GM21515 (cell line): ENCODE results near the gene CHST11.

Source experiments
- ATAC-seq: cut with Tn5 transposase; IDR thresholded peaks from one replicate; pipeline ENCODE4 v1.9.1; 2021; ENCODE audit not compliant: unreplicated experiment

Gene CHST11

GRCh38 chr12:104669851-104670337, 213.1 kb downstream of the CHST11 start:
- peak; percentile 51 for ATAC-seq

DNA sequence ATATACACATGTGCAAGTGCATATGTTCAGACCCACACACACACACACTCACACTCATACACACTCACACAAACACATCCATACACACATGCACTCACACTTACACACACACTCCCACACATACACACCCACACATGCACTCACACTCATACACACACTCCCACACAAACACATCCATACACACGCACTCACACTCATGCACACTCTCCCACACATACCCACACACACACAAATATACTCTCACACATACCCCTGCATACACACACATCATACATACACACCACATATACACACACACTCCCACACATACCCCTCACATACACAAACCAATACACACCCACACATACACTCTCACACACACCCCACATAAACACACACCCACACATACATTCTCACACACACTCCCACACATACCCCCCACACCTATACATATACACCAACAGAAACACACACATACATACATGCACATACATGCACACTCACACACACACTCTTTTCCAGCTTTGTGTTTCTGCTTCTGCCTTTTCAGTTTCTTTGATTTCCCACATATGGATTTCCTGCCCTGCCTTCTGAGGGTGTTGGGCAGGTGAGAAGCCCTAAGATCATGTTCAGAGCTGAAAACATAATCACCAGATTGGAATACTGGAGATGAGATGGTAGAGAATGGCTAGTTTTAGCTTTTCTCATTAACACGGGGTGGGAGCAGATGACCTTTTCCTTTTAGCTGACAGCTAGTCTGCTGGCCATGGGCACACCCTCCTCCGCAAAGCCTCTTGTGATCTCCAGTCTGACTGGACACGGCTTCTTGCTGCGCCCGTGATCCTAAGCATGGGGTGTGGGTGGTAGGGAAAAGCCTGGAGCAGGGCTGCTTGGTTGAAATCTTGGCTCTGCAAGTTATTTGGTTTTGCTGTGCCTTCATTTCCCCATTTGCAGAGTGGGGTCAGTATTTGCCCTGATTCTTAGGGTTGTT, 214.0 kb downstream of the CHST11 start:
- ATAC-seq, result no peak

GRCh38 chr12:104671409-104672095, 214.8 kb downstream of the CHST11 start:
- ATAC-seq, result peak; percentile 57

DNA sequence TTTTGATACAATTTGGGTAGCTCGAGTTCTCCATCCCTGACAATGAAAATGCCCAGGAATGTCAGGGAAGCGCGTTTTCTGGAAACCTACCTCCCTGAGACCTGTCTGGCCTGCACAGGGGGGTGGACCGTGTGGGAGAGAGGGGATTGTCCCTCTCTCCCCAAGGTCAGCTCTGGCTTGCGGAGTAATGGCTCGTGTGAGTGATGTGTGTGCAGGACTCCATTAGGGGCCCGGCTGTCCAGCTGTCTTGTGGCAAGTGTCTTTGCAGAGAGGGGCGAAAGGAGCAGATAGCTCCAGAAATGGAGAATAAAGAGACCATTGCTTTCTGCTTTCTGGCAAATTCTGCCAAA, 215.3 kb downstream of the CHST11 start:
- no peak for ATAC-seq

DNA sequence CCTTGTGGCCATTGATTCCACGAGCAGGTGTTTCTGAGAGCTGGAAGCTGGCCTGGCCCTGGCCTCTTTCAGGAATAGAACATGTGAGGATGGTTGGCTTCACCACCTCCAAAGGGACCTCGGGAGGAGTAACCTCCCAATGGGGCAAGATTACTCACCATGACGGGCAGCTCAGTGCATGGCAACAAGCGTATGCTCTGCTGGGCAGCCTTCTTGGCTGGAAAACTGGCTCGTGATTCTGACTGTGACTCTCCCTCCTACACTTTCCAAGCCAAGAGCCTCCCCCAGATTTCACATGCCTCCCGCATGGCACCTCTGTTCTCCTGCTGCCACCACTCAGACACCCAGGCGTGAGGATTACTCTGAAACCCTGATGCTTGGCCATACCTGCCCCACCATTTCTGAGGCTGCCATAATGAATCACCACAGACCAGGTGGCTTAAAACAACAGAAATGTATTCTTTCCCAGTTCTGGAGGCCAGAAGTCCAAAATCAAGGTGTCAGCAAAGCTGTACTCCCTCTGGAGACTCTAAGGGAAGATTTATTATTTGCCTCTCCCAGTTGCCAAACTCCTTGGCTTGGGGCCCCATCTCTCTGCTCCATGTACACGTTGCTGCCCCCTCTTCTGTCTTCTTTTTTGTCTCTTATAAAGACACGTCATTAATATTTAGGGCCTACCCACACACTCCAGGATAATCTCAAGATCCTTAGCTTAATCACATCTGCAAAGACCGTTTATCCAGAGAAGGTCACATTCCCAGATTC, 215.9 kb downstream of the CHST11 start:
- ATAC-seq, result no peak

DNA sequence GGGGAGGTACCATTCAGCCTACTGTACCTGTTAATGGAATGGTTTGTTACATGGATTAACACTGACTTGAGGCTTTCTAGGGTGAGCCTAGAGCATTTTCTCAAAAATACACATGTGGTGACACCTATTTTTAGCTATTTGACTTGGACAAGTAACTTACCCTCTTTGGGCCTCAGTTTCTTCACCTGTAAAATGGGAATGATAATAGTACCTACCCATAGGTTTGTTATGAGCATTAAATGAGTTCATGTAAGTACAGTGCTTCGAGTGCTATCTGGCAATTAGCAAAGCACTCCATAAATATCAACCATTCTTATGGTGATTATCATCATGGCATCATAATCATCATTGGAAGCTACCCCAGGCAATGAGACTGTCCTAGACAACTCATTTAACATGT, 216.5 kb downstream of the CHST11 start:
- ATAC-seq, result no peak

DNA sequence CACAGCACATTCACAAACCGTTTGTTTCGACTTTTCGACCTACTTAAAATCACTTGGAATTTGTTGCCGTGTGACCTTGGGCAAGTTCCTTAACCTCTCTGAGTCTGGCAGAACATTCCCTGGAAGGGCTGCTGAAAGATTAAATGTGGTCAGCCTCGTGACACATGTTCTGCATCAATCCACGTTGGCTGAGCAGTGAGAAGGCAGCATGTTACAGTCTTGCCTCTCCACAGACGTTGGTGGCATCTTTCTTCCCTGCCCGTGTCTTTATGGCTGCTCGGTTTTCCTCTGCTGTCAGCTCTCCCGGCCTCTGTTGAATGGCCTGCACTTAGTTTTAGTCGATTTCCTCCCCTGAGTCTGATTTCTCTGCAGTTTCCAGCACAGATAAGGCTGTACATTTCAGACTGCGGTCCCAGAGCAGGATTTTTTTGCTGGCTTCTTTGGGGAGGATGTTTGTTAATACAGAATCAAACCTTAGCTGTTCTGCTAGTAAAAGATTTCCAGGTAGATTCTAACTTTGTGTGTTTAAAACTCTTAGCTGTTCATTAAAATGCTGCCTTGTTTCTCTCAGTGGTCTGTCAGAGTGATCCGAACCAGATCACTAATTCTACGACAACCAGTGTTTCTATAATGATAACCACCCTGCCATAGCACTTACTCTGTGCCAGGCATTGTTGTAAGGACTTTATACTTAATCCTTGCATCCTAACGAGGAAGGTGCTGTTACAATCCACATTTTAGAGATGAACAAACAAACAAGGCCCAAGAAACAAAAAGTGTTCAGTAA, 217.1 kb downstream of the CHST11 start:
- ATAC-seq, result no peak

- ATAC-seq, result no peak
Observed at GRCh38 chr12:104676636-104677035, 219.9 kb downstream of the CHST11 start.

GRCh38 chr12:104677441-104678089, 220.8 kb downstream of the CHST11 start:
- no peak for ATAC-seq

GRCh38 chr12:104680070-104680469, 223.3 kb downstream of the CHST11 start:
- ATAC-seq, result no peak

DNA sequence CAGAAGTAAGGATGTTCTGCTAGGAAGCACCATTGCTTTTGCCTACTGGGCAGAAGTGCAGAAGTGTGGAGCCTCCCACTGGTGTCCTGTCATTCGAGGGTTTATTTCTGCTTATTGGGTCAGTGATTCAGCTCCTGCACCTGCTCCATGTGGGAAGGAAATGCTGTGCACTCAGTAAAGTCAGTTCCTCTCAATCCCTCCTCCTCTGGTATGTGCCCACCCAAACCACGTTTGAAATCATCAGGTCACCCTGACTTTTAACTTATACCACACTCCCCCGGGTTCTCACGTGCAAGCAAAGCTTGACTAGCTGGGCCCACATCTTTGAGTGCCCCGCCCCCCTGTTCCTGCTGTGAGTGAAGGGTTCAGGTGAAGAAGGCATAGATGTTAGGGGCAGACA, 223.7 kb downstream of the CHST11 start:
- ATAC-seq, result no peak

- ATAC-seq, result no peak
Observed at GRCh38 chr12:104681012-104681690, 224.4 kb downstream of the CHST11 start.

GRCh38 chr12:104682790-104683279, 226.1 kb downstream of the CHST11 start:
- no peak for ATAC-seq

DNA sequence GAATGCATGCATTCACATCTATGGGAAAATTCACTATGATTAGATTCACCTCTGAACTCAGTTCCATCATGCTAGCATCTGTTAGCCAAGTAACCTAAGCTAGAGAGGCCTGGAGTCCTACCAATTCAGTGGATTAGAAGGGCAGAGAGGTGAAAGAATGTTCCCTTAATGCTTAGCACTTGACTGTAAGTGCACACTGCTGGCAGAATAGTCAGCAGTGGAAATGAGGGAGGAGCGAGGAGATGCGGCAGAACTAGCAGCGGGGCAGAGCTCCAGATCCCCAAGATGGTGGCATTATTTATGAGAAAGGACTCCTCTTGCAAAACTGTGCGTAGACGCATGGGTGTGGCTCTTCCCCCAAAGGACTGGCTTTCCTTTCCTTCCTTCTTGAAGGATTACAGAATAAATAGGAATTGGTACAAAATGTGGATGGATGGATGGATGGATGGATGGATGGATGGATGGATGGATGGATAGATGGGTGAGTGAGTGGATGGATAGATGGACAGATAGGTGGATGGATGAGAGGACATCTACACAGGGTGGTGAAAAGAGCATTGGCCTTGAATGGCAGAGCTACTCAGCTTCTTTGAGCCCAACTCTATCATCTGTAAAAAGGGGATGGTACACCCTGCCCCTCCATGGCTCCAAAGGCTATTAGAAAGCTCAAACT, 227.2 kb downstream of the CHST11 start:
- no peak for ATAC-seq

- no peak for ATAC-seq
Observed at GRCh38 chr12:104684884-104685283, 228.1 kb downstream of the CHST11 start.

DNA sequence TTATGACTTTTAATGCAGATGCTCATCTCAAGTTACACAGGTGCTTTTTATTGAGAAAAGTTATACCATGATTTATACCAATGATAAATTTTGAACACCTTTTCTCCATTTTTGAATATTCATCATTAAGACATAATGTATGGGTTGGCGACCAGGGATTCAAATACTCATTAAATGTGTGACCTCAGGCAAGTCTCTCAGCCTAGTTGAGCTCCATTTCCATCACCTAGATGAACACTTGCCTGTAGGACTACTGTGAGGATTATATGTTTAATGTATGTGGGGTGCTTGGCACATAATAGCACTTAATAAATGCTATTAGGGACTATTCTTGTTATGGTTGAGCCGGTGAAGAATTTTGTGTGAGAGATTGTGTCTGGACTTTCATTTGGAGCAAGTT, 228.6 kb downstream of the CHST11 start:
- no peak for ATAC-seq

DNA sequence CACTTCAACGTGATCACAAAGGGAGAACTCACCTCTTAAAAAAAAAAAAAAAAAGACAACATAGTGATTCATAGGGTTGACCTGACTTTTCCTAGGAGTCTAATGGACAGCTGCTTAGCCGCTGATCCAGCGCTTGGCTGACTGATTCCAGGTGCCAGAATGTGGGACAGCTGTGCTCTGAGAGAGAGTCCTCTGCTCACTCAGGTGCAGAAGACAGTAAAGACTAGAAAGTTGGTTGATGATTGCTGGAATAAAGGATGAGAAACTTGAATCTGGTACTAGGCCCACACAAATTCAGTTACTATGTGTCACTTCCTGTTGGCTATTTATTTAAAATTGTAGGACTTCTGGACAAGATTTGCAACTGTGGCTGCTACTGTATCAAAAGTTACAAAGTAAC, 229.4 kb downstream of the CHST11 start:
- ATAC-seq, result no peak

DNA sequence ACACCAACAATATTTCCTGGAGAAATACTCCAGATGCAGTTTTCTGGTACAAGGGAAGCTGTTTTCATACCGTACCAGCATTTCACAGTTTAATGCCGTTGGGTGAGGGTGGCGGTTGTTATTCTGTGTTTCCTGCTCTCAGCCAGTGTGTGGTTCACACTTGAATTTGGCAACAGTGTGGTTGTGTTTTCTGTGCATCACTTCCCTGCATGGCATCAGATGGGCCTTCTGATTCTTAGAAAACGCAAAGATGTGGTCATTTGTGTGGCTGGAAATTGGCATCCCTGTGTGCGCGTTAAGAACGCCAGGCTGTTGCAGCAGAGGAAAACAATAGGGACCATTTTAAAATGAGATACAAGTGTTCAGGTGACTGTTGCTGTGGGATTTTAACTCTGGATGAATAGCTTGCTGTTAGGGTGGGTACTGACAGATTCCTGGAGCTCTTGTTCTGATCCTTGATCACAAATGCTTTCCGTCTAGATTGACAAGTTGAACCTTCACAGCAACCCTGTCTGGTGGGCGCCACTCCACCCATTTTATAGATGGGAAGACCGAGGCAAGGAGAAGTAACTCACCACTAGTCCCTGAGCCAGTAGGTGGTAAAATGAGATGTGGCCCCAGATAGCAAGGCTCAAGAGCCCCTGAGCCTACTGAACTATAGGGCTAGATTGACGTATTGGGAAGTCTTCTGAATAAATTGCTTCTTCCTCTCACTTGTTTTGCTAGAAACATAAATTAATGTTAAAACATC, 231.2 kb downstream of the CHST11 start:
- no peak for ATAC-seq
